GM12891 (cell line): Measurements from ENCODE around the gene HBE1.

Source experiments
- POLR2A ChIP-seq: IDR thresholded peaks from 2 replicates; pipeline ENCODE4 v1.6.1; 2011; ENCODE audit warnings: low read depth, low read length, control low read depth
- POLR2AphosphoS5 ChIP-seq: IDR thresholded peaks from 2 replicates; pipeline ENCODE4 v1.6.1; 2011; ENCODE audit warnings: low read depth, low read length, control low read depth
- TAF1 ChIP-seq: IDR thresholded peaks from 2 replicates; pipeline ENCODE4 v1.6.1; 2011; ENCODE audit warnings: low read depth, low read length, control low read depth

GRCh38 chr11:5277807-5278382, 8.2 kb upstream of the HBE1 start:
- TF ChIP-seq POLR2A = no peak
- TF ChIP-seq TAF1 = no peak
- TF ChIP-seq POLR2AphosphoS5 = no peak
